H1 (cell line): Measurements from ENCODE around the gene INPPL1. TPM values are rescaled to one million over a fixed set of nuclear protein-coding genes. Genes with fewer than 3 reads are reported as not detected.

ENCODE experiments used
- CTCF ChIA-PET: fragments of 300-600 bp; sonication (Branson Sonifier 250); formaldehyde crosslinking; loops from one replicate; lab custom pipeline; 2021; ENCODE audit not compliant: partially characterized antibody; lab: Charles Lee
- POLR2A ChIA-PET: fragments of 300-600 bp; sonication (Branson Sonifier 250); formaldehyde crosslinking; loops from one replicate; lab custom pipeline; 2021; ENCODE audit warnings: inconsistent platforms; ENCODE audit not compliant: partially characterized antibody; lab: Charles Lee
- DNase-seq, 2 experiments: peaks; one replicate each; pipeline versions ENCODE4 v3.0.0 to v3.0.0-alpha.2; 2010 to 2022; ENCODE audit warnings: low spot score in 2 of 2, low read depth in 1 of 2, mixed read lengths in 1 of 2
- FAIRE-seq: peaks from 2 replicates; lab custom pipeline; 2011; peaks lifted over from hg19 to GRCh38; lab: Jason Lieb, UNC
- H2AFZ ChIP-seq: 2 replicates; pipeline ENCODE4 v1.8.1; 2012; ENCODE audit warnings: low read length, inconsistent platforms
- H2AK5ac ChIP-seq: 2 replicates; pipeline ENCODE4 v1.6.1; 2013; ENCODE audit warnings: low read depth, low read length
- H2BK120ac ChIP-seq: replicated peaks from 2 replicates; pipeline ENCODE3; 2013; ENCODE audit warnings: low read depth, low read length, inconsistent platforms
- H2BK12ac ChIP-seq: 2 replicates; pipeline ENCODE4 v1.6.1; 2013; ENCODE audit warnings: low read depth, low read length
- H2BK15ac ChIP-seq: 2 replicates; pipeline ENCODE4 v1.6.1; 2013; ENCODE audit warnings: low read length
- H2BK20ac ChIP-seq: 2 replicates; pipeline ENCODE4 v1.6.1; 2013; ENCODE audit warnings: low read length
- H2BK5ac ChIP-seq: 2 replicates; pipeline ENCODE4 v1.6.1; 2013; ENCODE audit warnings: low read depth, low read length
- H3K14ac ChIP-seq: 2 replicates; pipeline ENCODE4 v1.6.1; 2013; ENCODE audit warnings: inconsistent platforms; ENCODE audit not compliant: insufficient read length
- H3K18ac ChIP-seq: 2 replicates; pipeline ENCODE4 v1.6.1; 2013; ENCODE audit warnings: low read length; ENCODE audit errors: extremely low read depth
- H3K23ac ChIP-seq: 2 replicates; pipeline ENCODE4 v1.6.1; 2013; ENCODE audit warnings: inconsistent platforms; ENCODE audit not compliant: insufficient read length
- H3K23me2 ChIP-seq: 2 replicates; pipeline ENCODE4 v1.6.1; 2013; ENCODE audit warnings: low read depth, low read length
- H3K27ac ChIP-seq: 2 replicates; pipeline ENCODE4 v1.6.1; 2011; ENCODE audit warnings: low read depth, low read length, inconsistent platforms
- H3K27me3 ChIP-seq, 4 experiments: replicated peaks in 1 of 4; 1 replicate in 1 of 4; 2 replicates in 3 of 4; pipeline versions ENCODE4 v1.6.1 to v1.8.1; 2011 to 2013; ENCODE audit warnings: low read length in 3 of 4, mild to moderate bottlenecking in 3 of 4, inconsistent platforms in 2 of 4, mixed read lengths in 2 of 4, moderate library complexity in 1 of 4; ENCODE audit not compliant: control insufficient read depth in 3 of 4, insufficient read depth in 3 of 4; ENCODE audit errors: extremely low read depth in 1 of 4
- H3K36me3 ChIP-seq, 4 experiments: 2 replicates each; pipeline versions ENCODE4 v1.6.1 to v1.8.1; 2011 to 2013; ENCODE audit warnings: mild to moderate bottlenecking in 4 of 4, low read length in 3 of 4, moderate library complexity in 2 of 4, control low read depth in 1 of 4, inconsistent platforms in 1 of 4; ENCODE audit not compliant: insufficient read depth in 4 of 4, control insufficient read depth in 2 of 4
- H3K4ac ChIP-seq: replicated peaks from 2 replicates; pipeline ENCODE3; 2013; ENCODE audit warnings: low read length, low read depth, mixed read lengths, inconsistent platforms; ENCODE audit not compliant: insufficient read length
- H3K4me1 ChIP-seq, 4 experiments: replicated peaks in 1 of 4; 1 replicate in 1 of 4; 2 replicates in 3 of 4; pipeline versions ENCODE4 v1.6.1 to v1.8.1; 2011 to 2013; ENCODE audit warnings: low read length in 3 of 4, inconsistent platforms in 2 of 4, mixed read lengths in 1 of 4; ENCODE audit not compliant: insufficient read depth in 4 of 4, control insufficient read depth in 3 of 4
- H3K4me2 ChIP-seq, 2 experiments: 2 replicates each; pipeline versions ENCODE4 v1.6.1 to v1.8.1; 2011 to 2013; ENCODE audit warnings: low read depth in 2 of 2, low read length in 2 of 2, control low read depth in 1 of 2, inconsistent platforms in 1 of 2, mild to moderate bottlenecking in 1 of 2; ENCODE audit not compliant: insufficient read depth in 1 of 2
- H3K4me3 ChIP-seq, 4 experiments: fragments of 200-600, 300-600 bp in 1 of 4; sonication (generic), shearing (Covaris generic), sonication (Bioruptor Twin) in 1 of 4; 2 replicates each; pipeline versions ENCODE4 v1.5.1 to v1.8.1; 2011 to 2016; ENCODE audit warnings: low read length in 4 of 4, low read depth in 3 of 4, control low read depth in 2 of 4, inconsistent platforms in 2 of 4, mild to moderate bottlenecking in 2 of 4, mixed read lengths in 1 of 4, moderate library complexity in 1 of 4; ENCODE audit not compliant: insufficient read depth in 2 of 4; ENCODE audit errors: extremely low read depth in 1 of 4
- H3K56ac ChIP-seq: replicated peaks from 2 replicates; pipeline ENCODE3; 2013; ENCODE audit warnings: low read depth, mild to moderate bottlenecking, mixed read lengths, low read length, inconsistent platforms; ENCODE audit not compliant: insufficient read length
- H3K79me1 ChIP-seq: 2 replicates; pipeline ENCODE4 v1.6.1; 2013; ENCODE audit warnings: low read depth, low read length, control low read depth
- H3K79me2 ChIP-seq, 2 experiments: 2 replicates each; pipeline versions ENCODE4 v1.6.1 to v1.8.1; 2012 to 2013; ENCODE audit warnings: low read length in 2 of 2, mild to moderate bottlenecking in 2 of 2, inconsistent platforms in 1 of 2; ENCODE audit not compliant: insufficient read depth in 2 of 2, control insufficient read depth in 1 of 2
- H3K9ac ChIP-seq, 4 experiments: replicated peaks in 1 of 4; 1 replicate in 1 of 4; 2 replicates in 3 of 4; pipeline versions ENCODE4 v1.6.1 to v1.8.1; 2011 to 2013; ENCODE audit warnings: low read depth in 3 of 4, low read length in 3 of 4, control low read depth in 2 of 4, mild to moderate bottlenecking in 2 of 4, moderate library complexity in 2 of 4, inconsistent platforms in 1 of 4; ENCODE audit errors: extremely low read depth in 1 of 4
- H3K9me3 ChIP-seq, 2 experiments: 2 replicates each; pipeline versions ENCODE4 v1.6.1 to v1.8.1; 2012 to 2013; ENCODE audit warnings: mild to moderate bottlenecking in 2 of 2, moderate library complexity in 2 of 2, control low read depth in 1 of 2, inconsistent platforms in 1 of 2, low read depth in 1 of 2, low read length in 1 of 2, mixed read lengths in 1 of 2; ENCODE audit not compliant: insufficient read depth in 2 of 2
- H4K20me1 ChIP-seq, 2 experiments: replicated peaks in 1 of 2; 2 replicates each; pipeline versions ENCODE3 to v1.8.1; 2011 to 2013; ENCODE audit warnings: inconsistent platforms in 2 of 2, low read length in 2 of 2, mild to moderate bottlenecking in 1 of 2; ENCODE audit not compliant: insufficient read depth in 2 of 2, control insufficient read depth in 1 of 2
- H4K5ac ChIP-seq: 2 replicates; pipeline ENCODE4 v1.6.1; 2013; ENCODE audit warnings: low read length, low read depth, mixed read lengths, inconsistent platforms; ENCODE audit not compliant: insufficient read length
- H4K8ac ChIP-seq: 2 replicates; pipeline ENCODE4 v1.8.0; 2013; ENCODE audit warnings: mild to moderate bottlenecking, moderate library complexity, low read length, inconsistent platforms; ENCODE audit not compliant: insufficient read depth; ENCODE audit errors: extremely low read depth
- H4K91ac ChIP-seq: replicated peaks from 2 replicates; pipeline ENCODE3; 2013; ENCODE audit warnings: low read length, mixed read lengths, inconsistent platforms; ENCODE audit not compliant: insufficient read length
- BACH1 ChIP-seq: IDR thresholded peaks from 2 replicates; pipeline ENCODE4 v1.6.1; 2012; ENCODE audit warnings: low read length, improper control_type of control experiment
- CHD2 ChIP-seq: IDR thresholded peaks from 2 replicates; pipeline ENCODE4 v1.6.1; 2012; ENCODE audit warnings: low read length, improper control_type of control experiment
- CTBP2 ChIP-seq: IDR thresholded peaks from 2 replicates; pipeline ENCODE4 v1.7.0; 2011; ENCODE audit warnings: borderline replicate concordance, mild to moderate bottlenecking, moderate library complexity, mixed read lengths, low read length; ENCODE audit not compliant: insufficient read depth, insufficient read length
- POLR2A ChIP-seq, 2 experiments: IDR thresholded peaks; 1 replicate in 1 of 2; 2 replicates in 1 of 2; pipeline ENCODE4 v1.6.1; 2011; ENCODE audit warnings: low read depth in 2 of 2, low read length in 2 of 2, mild to moderate bottlenecking in 2 of 2; ENCODE audit errors: control extremely low read depth in 1 of 2
- POU5F1 ChIP-seq: IDR thresholded peaks from 2 replicates; pipeline ENCODE4 v1.6.1; 2011; ENCODE audit warnings: low read depth, mild to moderate bottlenecking, low read length, moderate library complexity
- RAD21 ChIP-seq, 2 experiments: IDR thresholded peaks in 1 of 2; conservative IDR thresholded peaks in 1 of 2; 2 replicates each; pipeline ENCODE4 v1.6.1; 2011; ENCODE audit warnings: low read depth in 2 of 2, low read length in 2 of 2, improper control_type of control experiment in 1 of 2, inconsistent platforms in 1 of 2, mild to moderate bottlenecking in 1 of 2, moderate library complexity in 1 of 2
- SRF ChIP-seq: IDR thresholded peaks from 2 replicates; pipeline ENCODE4 v1.6.1; 2011; ENCODE audit warnings: mild to moderate bottlenecking, low read depth, low read length, moderate library complexity
- ZNF274 ChIP-seq: IDR thresholded peaks from 2 replicates; pipeline ENCODE4 v1.7.0; 2012; ENCODE audit warnings: low read length, borderline replicate concordance; ENCODE audit errors: extremely low read depth
- WGBS, 2 experiments: shearing (Covaris generic) in 1 of 2; methylation state at CpG; one replicate each; pipeline versions ENCODE4 v1.1.6 to v1.1.7; 2013 to 2015; ENCODE audit warnings: low lambda C conversion rate in 2 of 2, mixed read lengths in 2 of 2, inconsistent platforms in 1 of 2, low coverage in 1 of 2, missing lambda C conversion rate in 1 of 2; ENCODE audit not compliant: insufficient replicate concordance in 2 of 2, insufficient coverage in 1 of 2, insufficient read length in 1 of 2; ENCODE audit errors: extremely low coverage in 1 of 2, missing lambda C conversion rate in 1 of 2; 5-methylcytosine and 5-hydroxymethylcytosine counted together
- polyA plus RNA-seq, 7 experiments: library from polyadenylated mRNA; depleted of rRNA in 3 of 7; stranded (reverse) in 5 of 7; unstranded in 2 of 7; fragments of >200 nt in 5 of 7; fragments of 200-250 nt in 2 of 7; gene quantifications; 1 replicate in 5 of 7; 2 replicates in 1 of 7; 4 replicates in 1 of 7; pipeline versions ENCODE4 v1.2.1 to v1.2.3, GENCODE V29; 2011 to 2013; ENCODE audit warnings: missing spikeins in 2 of 7, mixed read lengths in 2 of 7
- total RNA-seq: library from RNA; stranded (reverse); fragmentation: NEBNext Ultra II Directional; extraction: Animal tissue kit (Norgen Biotek cat#: 25700); gene quantifications from 2 replicates; pipeline ENCODE4 v1.2.1, GENCODE V29; 2021
- TF ChIP-seq, protein P1 (sequence below), 3 experiments: IDR thresholded peaks; 1 replicate in 2 of 3; 2 replicates in 1 of 3; pipeline versions ENCODE4 v1.5.1 to v1.6.1; 2011; ENCODE audit warnings: low read length in 3 of 3, mild to moderate bottlenecking in 3 of 3, inconsistent platforms in 2 of 3, low read depth in 1 of 3, moderate library complexity in 1 of 3; ENCODE audit not compliant: insufficient read depth in 1 of 3; ENCODE audit errors: control extremely low read depth in 1 of 3

INPPL1 gene
- total and polyA plus RNA-seq, 2 of the 8 experiments (the other 6 are each of a cell fraction or from before 2014, with no cell fraction given): 54.5 to 79.5 TPM

DNA sequence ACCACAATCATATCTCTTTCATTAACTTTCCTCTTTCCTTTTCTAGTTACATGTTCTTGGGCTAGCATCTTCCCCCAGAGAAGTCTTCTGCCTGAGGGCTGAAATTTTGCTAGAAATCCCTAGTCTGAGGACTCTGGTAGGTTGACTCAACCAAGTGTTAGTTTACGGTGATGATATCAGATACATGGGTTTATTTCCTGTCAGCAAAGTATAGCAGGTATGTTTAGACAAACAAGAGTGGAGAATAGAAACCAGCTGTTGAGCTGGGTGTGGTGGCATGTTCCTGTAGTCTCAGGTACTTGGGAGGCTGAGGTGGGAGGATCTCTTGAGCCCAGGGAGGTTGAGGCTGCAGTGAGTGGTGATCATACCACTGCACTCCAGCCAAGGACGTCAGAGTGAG lies 21.4 kb upstream of the INPPL1 start:
- no peak overlapping the region for H2BK12ac ChIP-seq
- H2AFZ ChIP-seq: no peak overlapping the region
- H3K4ac ChIP-seq: no peak overlapping the region
- H2BK5ac ChIP-seq: no peak overlapping the region
- H3K14ac ChIP-seq: no peak overlapping the region
- no peak overlapping the region for H3K23ac ChIP-seq
- no peak overlapping the region for H3K4me2 ChIP-seq
- no peaks in the 10 kb centered on the region for H3K23me2 ChIP-seq
- H2BK20ac ChIP-seq: no peak overlapping the region
- no peaks in the 10 kb centered on the region for H3K36me3 ChIP-seq
- no peaks in the 10 kb centered on the region for H3K4me1 ChIP-seq
- H4K91ac ChIP-seq: no peak overlapping the region
- no peaks in the 10 kb centered on the region for H3K9me3 ChIP-seq
- H4K8ac ChIP-seq: no peak overlapping the region
- no peaks in the 10 kb centered on the region for H3K79me1 ChIP-seq
- H3K27me3 ChIP-seq: no peaks in the 10 kb centered on the region
- H4K20me1 ChIP-seq: no peaks in the 10 kb centered on the region
- DNase-seq (no peak), FAIRE-seq (no peak)
- no peak overlapping the region for H3K4me3 ChIP-seq
- H2BK15ac ChIP-seq: no peak overlapping the region
- WGBS, 2 experiments: 97% methylated on average over 2 of the region's 2 CpGs; no CpG with 5 or more reads in 1 of the 2 experiments
- H3K18ac ChIP-seq: no peak overlapping the region
- no peak overlapping the region for H3K9ac ChIP-seq
- H3K27ac ChIP-seq: no peak overlapping the region
- no peaks in the 10 kb centered on the region for H3K79me2 ChIP-seq
- no peak overlapping the region for H4K5ac ChIP-seq
- ChIA-PET CTCF (interaction anchor here (0.6 to 0.7 kb wide), 2 partner anchors 20 to 300 kb away, joined by 3 read pairs; no protein-coding TSS in a partner anchor), POLR2A (no interaction called here)
- H2AK5ac ChIP-seq: no peak overlapping the region
- no peak overlapping the region for H2BK120ac ChIP-seq
- H3K56ac ChIP-seq: no peak overlapping the region
- TF ChIP-seq, protein P1, sequence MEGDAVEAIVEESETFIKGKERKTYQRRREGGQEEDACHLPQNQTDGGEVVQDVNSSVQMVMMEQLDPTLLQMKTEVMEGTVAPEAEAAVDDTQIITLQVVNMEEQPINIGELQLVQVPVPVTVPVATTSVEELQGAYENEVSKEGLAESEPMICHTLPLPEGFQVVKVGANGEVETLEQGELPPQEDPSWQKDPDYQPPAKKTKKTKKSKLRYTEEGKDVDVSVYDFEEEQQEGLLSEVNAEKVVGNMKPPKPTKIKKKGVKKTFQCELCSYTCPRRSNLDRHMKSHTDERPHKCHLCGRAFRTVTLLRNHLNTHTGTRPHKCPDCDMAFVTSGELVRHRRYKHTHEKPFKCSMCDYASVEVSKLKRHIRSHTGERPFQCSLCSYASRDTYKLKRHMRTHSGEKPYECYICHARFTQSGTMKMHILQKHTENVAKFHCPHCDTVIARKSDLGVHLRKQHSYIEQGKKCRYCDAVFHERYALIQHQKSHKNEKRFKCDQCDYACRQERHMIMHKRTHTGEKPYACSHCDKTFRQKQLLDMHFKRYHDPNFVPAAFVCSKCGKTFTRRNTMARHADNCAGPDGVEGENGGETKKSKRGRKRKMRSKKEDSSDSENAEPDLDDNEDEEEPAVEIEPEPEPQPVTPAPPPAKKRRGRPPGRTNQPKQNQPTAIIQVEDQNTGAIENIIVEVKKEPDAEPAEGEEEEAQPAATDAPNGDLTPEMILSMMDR (IDR thresholded peaks at IDR 0.05; ENCODE audit: control extremely low read depth in 1 of 3, insufficient read depth in 1 of 3, low read depth in 1 of 3, low read length in 3 of 3): no peak
- TF ChIP-seq SRF (no peak), CHD2 (no peak), ZNF274 (no peak), RAD21 (IDR thresholded peaks at IDR 0.05 in 1 of 2, conservative IDR thresholded peaks at IDR 0.05 in 1 of 2; ENCODE audit: low read depth in 2 of 2, low read length in 2 of 2) (no peak), CTBP2 (no peak), POLR2A (IDR thresholded peaks at IDR 0.05; ENCODE audit: control extremely low read depth in 1 of 2, low read depth in 2 of 2, low read length in 2 of 2) (no peak), POU5F1 (no peak), BACH1 (no peak)
